OCI-LY7 (cell line): ENCODE data around the gene TAPBP.

ENCODE experiments used
- EZH2phosphoT487 ChIP-seq: fragments of 200-600 bp; sonication (generic); IDR thresholded peaks from 2 replicates; pipeline ENCODE4 v1.6.1; 2018; ENCODE audit warnings: low read depth, borderline replicate concordance, mild to moderate bottlenecking, mixed run types, antibody characterized with exemption, low read length, moderate library complexity, mixed read lengths
- TF ChIP-seq, protein P1 (sequence below): fragments of 200-600 bp; sonication (generic); conservative IDR thresholded peaks from 2 replicates; pipeline ENCODE4 v1.5.1; 2014; ENCODE audit warnings: mild to moderate bottlenecking, antibody characterized with exemption, low read length, moderate library complexity, mixed read lengths

DNA sequence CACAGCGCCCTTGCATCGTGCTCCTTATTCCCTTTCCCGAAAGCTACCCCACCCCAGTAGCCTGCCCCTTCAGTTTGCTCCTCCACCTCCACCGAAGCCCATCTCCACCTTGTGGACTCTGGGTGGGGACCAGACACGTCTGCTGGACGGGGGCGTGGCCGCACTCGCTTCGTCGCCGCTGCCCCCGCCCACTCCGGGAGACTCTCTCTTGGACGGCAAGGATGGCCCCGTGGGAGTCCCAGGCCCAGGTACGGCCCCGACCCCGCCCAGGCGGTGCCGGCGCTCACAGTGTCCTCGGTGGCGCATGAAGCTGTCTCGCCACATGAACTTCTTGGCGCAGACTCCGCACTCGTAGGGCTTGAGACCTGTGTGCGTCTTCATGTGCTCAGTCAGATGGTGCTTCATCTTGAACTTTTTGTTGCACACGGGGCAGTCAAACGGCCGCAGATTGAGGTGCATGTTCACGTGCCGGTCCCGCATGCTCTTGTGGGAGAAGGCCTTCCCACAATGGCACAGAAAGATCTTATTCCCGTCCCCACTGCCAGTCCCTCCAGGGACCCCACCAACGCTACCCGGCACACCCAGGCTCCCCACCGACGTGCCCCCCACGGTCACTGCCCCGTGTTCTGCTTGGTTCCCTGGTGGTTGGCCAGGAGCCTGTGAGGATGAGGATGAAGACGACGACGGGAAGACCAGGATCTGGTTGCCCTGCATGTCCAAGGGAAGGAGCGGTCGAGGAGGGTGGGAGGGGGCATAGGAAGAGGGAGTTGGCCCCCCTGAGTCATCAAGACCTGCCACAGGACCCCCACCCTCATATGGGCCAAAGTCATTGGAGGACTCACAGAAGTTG is 1.3 kb upstream of the TAPBP start:
- TF ChIP-seq, protein P1, sequence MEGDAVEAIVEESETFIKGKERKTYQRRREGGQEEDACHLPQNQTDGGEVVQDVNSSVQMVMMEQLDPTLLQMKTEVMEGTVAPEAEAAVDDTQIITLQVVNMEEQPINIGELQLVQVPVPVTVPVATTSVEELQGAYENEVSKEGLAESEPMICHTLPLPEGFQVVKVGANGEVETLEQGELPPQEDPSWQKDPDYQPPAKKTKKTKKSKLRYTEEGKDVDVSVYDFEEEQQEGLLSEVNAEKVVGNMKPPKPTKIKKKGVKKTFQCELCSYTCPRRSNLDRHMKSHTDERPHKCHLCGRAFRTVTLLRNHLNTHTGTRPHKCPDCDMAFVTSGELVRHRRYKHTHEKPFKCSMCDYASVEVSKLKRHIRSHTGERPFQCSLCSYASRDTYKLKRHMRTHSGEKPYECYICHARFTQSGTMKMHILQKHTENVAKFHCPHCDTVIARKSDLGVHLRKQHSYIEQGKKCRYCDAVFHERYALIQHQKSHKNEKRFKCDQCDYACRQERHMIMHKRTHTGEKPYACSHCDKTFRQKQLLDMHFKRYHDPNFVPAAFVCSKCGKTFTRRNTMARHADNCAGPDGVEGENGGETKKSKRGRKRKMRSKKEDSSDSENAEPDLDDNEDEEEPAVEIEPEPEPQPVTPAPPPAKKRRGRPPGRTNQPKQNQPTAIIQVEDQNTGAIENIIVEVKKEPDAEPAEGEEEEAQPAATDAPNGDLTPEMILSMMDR: no peak
- TF ChIP-seq EZH2phosphoT487: no peak
